Activated T-cell treated with anti-CD3 and anti-CD28 coated beads, Interleukin-2, amount 50 U/mL, for 1 hour (primary cell): ENCODE results near the gene PSKH1.

ENCODE experiments used
- DNase-seq: peaks from one replicate; pipeline ENCODE4 v3.0.0-alpha.2; 2020

Gene PSKH1

DNA sequence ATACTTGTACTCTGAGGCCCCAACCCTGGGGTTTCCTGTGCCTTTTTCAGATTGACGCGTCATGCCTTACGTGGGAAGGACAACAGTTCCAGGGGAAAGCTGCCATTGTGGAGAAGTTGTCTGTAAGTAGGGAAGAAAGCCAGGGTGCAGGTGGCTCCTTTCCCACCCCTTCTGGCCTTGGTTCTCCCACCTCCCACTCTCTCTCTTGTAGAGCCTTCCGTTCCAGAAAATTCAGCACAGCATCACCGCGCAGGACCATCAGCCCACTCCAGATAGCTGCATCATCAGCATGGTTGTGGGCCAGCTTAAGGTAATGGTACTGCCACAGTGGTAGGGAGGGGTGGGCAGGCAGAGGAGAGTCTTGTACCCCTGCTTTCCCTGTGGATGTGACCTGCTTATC lies 24.8 kb upstream of the PSKH1 start:
- no peak for DNase-seq

DNA sequence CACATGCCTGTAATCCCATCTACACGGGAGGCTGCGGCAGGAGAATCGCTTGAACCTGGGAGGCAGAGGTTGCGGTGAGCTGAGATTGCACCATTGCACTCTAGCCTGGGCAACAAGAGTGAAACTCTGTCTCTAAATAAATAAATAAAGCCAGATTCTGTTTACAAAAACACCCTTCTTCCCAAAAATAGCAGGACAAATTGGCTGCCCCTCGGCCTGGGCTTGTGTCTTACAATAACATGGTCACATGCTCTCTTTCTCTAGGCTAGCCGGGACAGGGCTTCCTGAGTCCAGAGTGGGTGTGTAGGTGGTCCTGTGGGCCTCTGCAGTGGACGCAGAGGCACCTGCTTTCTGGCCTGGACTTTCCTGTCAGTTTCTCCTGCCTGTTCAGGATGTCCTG lies 23.4 kb upstream of the PSKH1 start:
- DNase-seq = no peak

GRCh38 chr16:67871256-67871655 lies 21.8 kb upstream of the PSKH1 start:
- DNase-seq = no peak

DNA sequence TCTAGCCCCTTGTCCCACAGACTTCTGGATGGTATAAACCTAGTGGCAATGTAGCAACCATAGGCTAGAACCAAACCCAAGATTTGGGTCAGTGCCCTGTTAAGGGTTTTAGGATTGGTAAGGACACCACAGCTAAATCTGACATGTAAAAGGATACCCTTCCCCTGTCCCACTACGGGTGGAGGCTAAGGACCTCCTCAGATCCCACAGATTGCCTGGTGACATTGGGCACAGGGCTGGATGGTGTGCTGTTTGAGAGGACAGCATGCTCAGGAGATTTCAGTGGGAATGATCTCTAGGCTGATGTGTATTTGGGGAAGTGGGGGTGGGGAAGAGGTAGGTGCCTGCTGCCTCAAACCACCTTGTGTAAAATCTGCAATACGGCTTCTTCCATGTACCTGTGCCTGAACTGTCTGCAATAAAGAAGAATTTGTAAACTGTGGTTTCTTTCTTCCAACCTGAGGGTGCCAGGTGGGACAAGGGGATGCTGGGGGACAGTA lies 20.9 kb upstream of the PSKH1 start:
- no peak for DNase-seq

- DNase-seq = peak; percentile 93
Measured at GRCh38 chr16:67872631-67873434, 20.2 kb upstream of the PSKH1 start, which contains the start of gene EDC4. Gene EDC4 (plus strand): TSS chr16:67873052. CDS start chr16:67873262, 210 bp downstream.

- no peak for DNase-seq
Measured at GRCh38 chr16:67873435-67874370, 19.4 kb upstream of the PSKH1 start.

DNA sequence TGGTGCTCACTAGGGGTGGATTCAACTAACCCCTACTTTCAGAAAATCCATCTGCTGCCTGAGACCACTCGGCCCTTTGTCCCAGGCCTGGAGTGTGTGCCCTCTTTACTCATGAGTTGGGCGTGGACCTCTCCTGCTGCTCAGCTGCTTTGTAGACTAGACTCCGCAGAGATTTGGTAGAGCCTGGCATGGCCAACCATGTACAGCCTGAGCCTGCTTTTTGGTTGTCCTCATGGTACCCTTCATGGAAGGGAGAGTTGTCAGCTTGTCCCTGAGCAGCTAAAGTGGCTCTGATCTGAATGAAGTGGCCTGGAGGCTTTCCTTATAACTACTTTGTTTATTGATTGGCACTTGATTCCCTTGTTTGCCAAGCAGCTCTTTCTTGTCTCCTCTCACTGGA lies 18.7 kb upstream of the PSKH1 start:
- DNase-seq = no peak

DNA sequence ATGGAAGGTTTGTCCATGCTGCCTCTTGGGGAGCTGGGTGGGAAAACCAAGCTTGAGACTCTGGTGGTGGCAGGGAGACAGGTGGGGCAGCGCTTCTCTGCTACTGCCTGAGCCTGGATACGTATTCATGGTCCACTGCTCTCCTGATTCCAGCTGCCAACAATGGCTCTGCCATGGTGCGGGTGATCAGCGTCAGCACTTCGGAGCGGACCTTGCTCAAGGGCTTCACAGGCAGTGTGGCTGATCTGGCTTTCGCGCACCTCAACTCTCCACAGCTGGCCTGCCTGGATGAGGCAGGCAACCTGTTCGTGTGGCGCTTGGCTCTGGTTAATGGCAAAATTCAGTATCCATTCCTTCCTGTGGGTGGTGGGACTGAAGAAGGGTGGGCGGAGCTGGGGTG lies 16.0 kb upstream of the PSKH1 start:
- no peak for DNase-seq

GRCh38 chr16:67878232-67878631 lies 14.8 kb upstream of the PSKH1 start:
- no peak for DNase-seq

DNA sequence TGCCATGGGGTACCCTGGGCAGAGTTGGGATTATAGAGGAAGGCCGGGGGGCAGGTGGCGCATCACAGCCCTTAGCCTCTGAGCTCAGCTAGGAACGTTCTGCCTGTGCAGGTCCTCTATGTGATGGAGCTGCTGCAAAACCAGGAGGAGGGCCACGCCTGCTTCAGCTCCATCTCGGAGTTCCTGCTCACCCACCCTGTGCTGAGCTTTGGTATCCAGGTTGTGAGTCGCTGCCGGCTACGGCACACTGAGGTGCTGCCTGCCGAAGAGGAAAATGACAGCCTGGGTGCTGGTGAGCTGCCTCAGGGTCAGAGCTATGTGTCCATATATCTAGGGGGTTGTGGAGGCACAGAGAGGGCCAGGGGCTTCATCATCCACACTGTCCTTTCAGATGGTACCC lies 14.2 kb upstream of the PSKH1 start:
- no peak for DNase-seq

DNA sequence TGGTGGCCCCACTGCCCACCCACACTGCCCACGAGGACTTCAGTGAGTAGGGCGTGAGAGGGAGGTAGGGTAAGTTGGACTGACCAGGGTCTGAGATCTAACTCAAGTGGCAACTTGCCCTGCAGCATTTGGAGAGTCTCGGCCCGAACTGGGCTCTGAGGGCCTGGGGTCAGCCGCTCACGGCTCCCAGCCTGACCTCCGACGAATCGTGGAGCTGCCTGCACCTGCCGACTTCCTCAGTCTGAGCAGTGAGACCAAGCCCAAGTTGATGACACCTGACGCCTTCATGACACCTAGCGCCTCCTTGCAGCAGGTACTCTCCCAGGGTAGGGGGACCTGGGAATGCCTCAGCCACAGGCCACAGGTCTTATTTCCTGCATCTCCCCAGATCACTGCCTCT lies 13.6 kb upstream of the PSKH1 start:
- DNase-seq = no peak

DNA sequence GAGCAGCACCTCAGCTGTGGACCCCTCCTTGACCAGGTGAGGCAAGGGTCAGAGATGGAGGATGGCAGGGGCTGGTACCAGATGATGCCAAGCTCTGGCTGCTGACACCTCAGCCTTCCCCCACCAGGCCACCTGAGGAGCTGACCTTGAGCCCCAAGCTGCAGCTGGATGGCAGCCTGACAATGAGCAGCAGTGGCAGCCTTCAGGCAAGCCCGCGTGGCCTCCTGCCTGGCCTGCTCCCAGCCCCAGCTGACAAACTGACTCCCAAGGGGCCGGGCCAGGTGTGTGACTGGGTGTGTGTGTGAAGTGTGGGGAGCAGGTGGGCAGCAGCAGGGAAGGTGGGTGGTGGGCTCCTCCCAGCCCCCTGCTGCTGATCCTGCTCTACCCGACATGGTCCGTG lies 13.1 kb upstream of the PSKH1 start:
- DNase-seq = no peak

- DNase-seq = no peak
Measured at GRCh38 chr16:67880584-67880983, 12.5 kb upstream of the PSKH1 start.

DNA sequence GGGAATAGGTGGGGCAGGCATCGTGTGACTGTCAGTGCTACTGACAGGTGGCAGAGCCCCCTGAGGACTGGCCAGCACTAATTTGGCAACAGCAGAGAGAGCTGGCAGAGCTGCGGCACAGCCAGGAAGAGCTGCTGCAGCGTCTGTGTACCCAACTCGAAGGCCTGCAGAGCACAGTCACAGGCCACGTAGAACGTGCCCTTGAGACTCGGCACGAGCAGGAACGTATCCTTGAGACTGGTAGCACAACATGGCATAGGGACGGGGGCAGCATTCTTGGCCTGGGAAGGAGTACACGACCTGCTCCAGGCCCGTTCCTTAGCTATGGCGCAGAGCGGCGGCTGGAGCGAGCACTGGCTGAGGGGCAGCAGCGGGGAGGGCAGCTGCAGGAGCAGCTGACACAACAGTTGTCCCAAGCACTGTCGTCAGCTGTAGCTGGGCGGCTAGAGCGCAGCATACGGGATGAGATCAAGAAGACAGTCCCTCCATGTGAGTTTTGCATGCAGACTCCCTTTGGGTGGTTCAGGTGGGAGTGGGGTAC lies 11.4 kb upstream of the PSKH1 start:
- DNase-seq = no peak

GRCh38 chr16:67882374-67883145 lies 10.5 kb upstream of the PSKH1 start:
- DNase-seq = no peak

- no peak for DNase-seq
Measured at GRCh38 chr16:67883146-67883871, 9.7 kb upstream of the PSKH1 start.

GRCh38 chr16:67883872-67884261 lies 9.2 kb upstream of the PSKH1 start:
- DNase-seq = peak; percentile 80

- no peak for DNase-seq
Measured at GRCh38 chr16:67884684-67885083, 8.4 kb upstream of the PSKH1 start, which contains the start of gene NRN1L. Gene NRN1L (plus strand): TSS chr16:67884885. CDS start chr16:67884904, 19 bp downstream.

GRCh38 chr16:67885545-67885944 lies 7.5 kb upstream of the PSKH1 start:
- DNase-seq = no peak

- no peak for DNase-seq
Measured at GRCh38 chr16:67885976-67886375, 7.1 kb upstream of the PSKH1 start.

- no peak for DNase-seq
Measured at GRCh38 chr16:67886387-67886786, 6.7 kb upstream of the PSKH1 start.

GRCh38 chr16:67888331-67888730 lies 4.7 kb upstream of the PSKH1 start:
- DNase-seq = no peak
